Kasumi-1 (cell line): Measurements from ENCODE around the gene KLF8.
A peak's percentile ranks its signal among the peaks of the same experiment; 100 is the strongest.
"Not testable (repeated sequence)": the region's sequence is repeated elsewhere in the genome, so short reads cannot be mapped to it uniquely, and the experiment has no call there.

Experiments used
- DNase-seq, 2 experiments: peaks; one replicate each; lab custom pipeline; 2025; lab: John Stamatoyannopoulos, UW

Gene KLF8

GRCh38 chrX:56232221-56233082 lies at the start of gene KLF8:
TSS of gene KLF8 (plus strand) at chrX:56232356. CDS start at chrX:56233335, 979 bp downstream.
- DNase-seq: peak; percentile 22 to 41

GRCh38 chrX:56206945-56207344 lies 25.2 kb upstream of the KLF8 start:
- DNase-seq: not testable (repeated sequence)

GRCh38 chrX:56211701-56212100 lies 20.5 kb upstream of the KLF8 start:
- DNase-seq: no peak

GRCh38 chrX:56216332-56216731 lies 15.8 kb upstream of the KLF8 start:
- no peak for DNase-seq

- peak; percentile 3 to 44 for DNase-seq
Observed at GRCh38 chrX:56219700-56220099, 12.5 kb upstream of the KLF8 start.

GRCh38 chrX:56221101-56221500 lies 11.1 kb upstream of the KLF8 start:
- no peak for DNase-seq

GRCh38 chrX:56222473-56223000 lies 9.6 kb upstream of the KLF8 start:
- no peak for DNase-seq

GRCh38 chrX:56226980-56227379 lies 5.2 kb upstream of the KLF8 start:
- DNase-seq: no peak

GRCh38 chrX:56228914-56229313 lies 3.2 kb upstream of the KLF8 start:
- DNase-seq: no peak

- no peak for DNase-seq
Observed at GRCh38 chrX:56231537-56232090, 542 bp upstream of the KLF8 start.

- no peak for DNase-seq
Observed at GRCh38 chrX:56233100-56233499, 944 bp downstream of the KLF8 start.

GRCh38 chrX:56233682-56234081 lies 1.5 kb downstream of the KLF8 start:
- DNase-seq: no peak

- DNase-seq: peak; percentile 51 to 57
Observed at GRCh38 chrX:56248492-56248891, 16.3 kb downstream of the KLF8 start.

- no peak for DNase-seq
Observed at GRCh38 chrX:56253832-56254703, 21.9 kb downstream of the KLF8 start.

- no peak for DNase-seq
Observed at GRCh38 chrX:56268888-56269287, 36.7 kb downstream of the KLF8 start.

GRCh38 chrX:56278692-56279091 lies 46.5 kb downstream of the KLF8 start:
- DNase-seq: no peak

GRCh38 chrX:56279863-56280262 lies 47.7 kb downstream of the KLF8 start:
- DNase-seq: no peak

GRCh38 chrX:56281789-56282188 lies 49.6 kb downstream of the KLF8 start:
- peak; percentile 10 to 52 for DNase-seq

GRCh38 chrX:56284269-56284668 lies 52.1 kb downstream of the KLF8 start:
- no peak for DNase-seq

- no peak for DNase-seq
Observed at GRCh38 chrX:56288608-56289007, 56.5 kb downstream of the KLF8 start.

- DNase-seq: no peak
Observed at GRCh38 chrX:56289449-56289848, 57.3 kb downstream of the KLF8 start.

GRCh38 chrX:56308726-56309125 lies 76.6 kb downstream of the KLF8 start:
- DNase-seq: no peak
